HepG2 (cell line): ENCODE measurements around the gene PHF3. TPM values are rescaled to one million over a fixed set of nuclear protein-coding genes. Genes with fewer than 3 reads are reported as not detected.

Source experiments
- DNMT3B ChIP-seq: conservative IDR thresholded peaks from 2 replicates; pipeline ENCODE4 v1.6.1; 2016; ENCODE audit warnings: missing biosample characterization, control low read depth
- IRF2 ChIP-seq: IDR thresholded peaks from 2 replicates; pipeline ENCODE4 v1.6.1; 2018; ENCODE audit warnings: missing genetic modification reagents, missing compliant biosample characterization
- KDM6A ChIP-seq: IDR thresholded peaks from 2 replicates; pipeline ENCODE4 v1.6.1; 2016; ENCODE audit warnings: low read depth
- MEIS1 ChIP-seq: sonication (generic); formaldehyde crosslinking; IDR thresholded peaks from 2 replicates; pipeline ENCODE4 v1.9.0; 2021; ENCODE audit warnings: mild to moderate bottlenecking, missing genetic modification reagents, moderate library complexity, borderline replicate concordance
- MIXL1 ChIP-seq: IDR thresholded peaks from 2 replicates; pipeline ENCODE4 v1.6.1; 2016
- PHF8 ChIP-seq: sonication (generic); formaldehyde crosslinking; IDR thresholded peaks from 2 replicates; pipeline ENCODE4 v1.5.0; 2020; ENCODE audit warnings: missing genetic modification reagents
- SOX13 ChIP-seq, 3 experiments: fragments of 450-650 bp in 1 of 3; sonication (generic) in 1 of 3; formaldehyde crosslinking in 1 of 3; IDR thresholded peaks in 2 of 3; conservative IDR thresholded peaks in 1 of 3; 2 replicates each; pipeline versions ENCODE4 v1.5.0 to v1.6.1; 2016 to 2020; ENCODE audit warnings: antibody characterized with exemption in 1 of 3, mild to moderate bottlenecking in 1 of 3, missing compliant biosample characterization in 1 of 3, missing genetic modification reagents in 1 of 3, moderate library complexity in 1 of 3
- TAF15 ChIP-seq: fragments of 200-400 bp; formaldehyde crosslinking; IDR thresholded peaks from one replicate; pipeline ENCODE4 v1.6.1; 2018; ENCODE audit warnings: mild to moderate bottlenecking, low read depth, low read length; ENCODE audit not compliant: poor library complexity, severe bottlenecking
- TCF7L2 ChIP-seq: IDR thresholded peaks from 2 replicates; pipeline ENCODE4 v1.6.1; 2011; ENCODE audit warnings: mild to moderate bottlenecking, low read depth, low read length, moderate library complexity
- TGIF2 ChIP-seq: IDR thresholded peaks from 2 replicates; pipeline ENCODE4 v1.6.1; 2016; ENCODE audit warnings: control low read depth, missing compliant biosample characterization
- ZFP90 ChIP-seq: sonication (generic); formaldehyde crosslinking; IDR thresholded peaks from 2 replicates; pipeline ENCODE4 v1.8.0; 2022; ENCODE audit warnings: missing genetic modification reagents, mild to moderate bottlenecking, inconsistent platforms, borderline replicate concordance
- ZNF225 ChIP-seq: sonication (generic); formaldehyde crosslinking; IDR thresholded peaks from 2 replicates; pipeline ENCODE4 v1.4.0; 2020; ENCODE audit warnings: mild to moderate bottlenecking, missing genetic modification reagents
- ZNF337 ChIP-seq: sonication (generic); formaldehyde crosslinking; IDR thresholded peaks from 2 replicates; pipeline ENCODE4 v1.5.1; 2020; ENCODE audit warnings: missing genetic modification reagents, low read depth, mild to moderate bottlenecking, borderline replicate concordance
- ZNF543 ChIP-seq: sonication (generic); formaldehyde crosslinking; IDR thresholded peaks from 2 replicates; pipeline ENCODE4 v1.4.0; 2020; ENCODE audit warnings: mild to moderate bottlenecking, missing genetic modification reagents
- ZNF558 ChIP-seq: sonication (generic); formaldehyde crosslinking; IDR thresholded peaks from 2 replicates; pipeline ENCODE4 v1.9.0; 2022; ENCODE audit warnings: mild to moderate bottlenecking, missing genetic modification reagents, borderline replicate concordance
- ZNF720 ChIP-seq: sonication (generic); formaldehyde crosslinking; IDR thresholded peaks from 2 replicates; pipeline ENCODE4 v1.4.0; 2020; ENCODE audit warnings: missing genetic modification reagents
- ZSCAN9 ChIP-seq: IDR thresholded peaks from 2 replicates; pipeline ENCODE4 v1.6.1; 2016; ENCODE audit warnings: borderline replicate concordance
- polyA plus RNA-seq, 8 experiments: library from polyadenylated mRNA; depleted of rRNA in 3 of 8; stranded (reverse) in 7 of 8; unstranded in 1 of 8; fragments of >200 nt; fragmentation: Illumina TruSeq in 4 of 8; extraction: Trizol in 4 of 8; gene quantifications; 2 replicates each; pipeline versions ENCODE4 v1.2.1 to v1.2.3, GENCODE V29; 2011 to 2016; ENCODE audit warnings: low read depth in 4 of 8, missing spikeins in 1 of 8, mixed read lengths in 1 of 8; ENCODE audit not compliant: insufficient read depth in 1 of 8
- total RNA-seq, 5 experiments: library from RNA; depleted of rRNA; stranded (reverse); fragments of >200 nt; fragmentation: Illumina TruSeq; extraction: Trizol; gene quantifications; 2 replicates each; pipeline ENCODE4 v1.2.3, GENCODE V29; 2016; ENCODE audit warnings: low read depth in 1 of 5
- TF ChIP-seq, protein P1 (sequence below): sonication (generic); formaldehyde crosslinking; IDR thresholded peaks from 2 replicates; pipeline ENCODE4 v1.4.0; 2020; ENCODE audit warnings: mild to moderate bottlenecking, missing genetic modification reagents
- TF ChIP-seq, protein P2 (sequence below): sonication (generic); formaldehyde crosslinking; IDR thresholded peaks from 2 replicates; pipeline ENCODE4 v1.4.0; 2020; ENCODE audit warnings: missing genetic modification reagents, borderline replicate concordance
- TF ChIP-seq, protein P3 (sequence below): sonication (generic); formaldehyde crosslinking; IDR thresholded peaks from 2 replicates; pipeline ENCODE4 v1.4.0; 2020; ENCODE audit warnings: mild to moderate bottlenecking, missing genetic modification reagents
- TF ChIP-seq, protein P4 (sequence below): sonication (generic); formaldehyde crosslinking; IDR thresholded peaks from 2 replicates; pipeline ENCODE4 v1.8.0; 2022; ENCODE audit warnings: mild to moderate bottlenecking, missing genetic modification reagents; ENCODE audit not compliant: insufficient replicate concordance
- TF ChIP-seq, protein P5 (sequence below), 2 experiments: fragments of 450-650 bp in 1 of 2; sonication (generic) in 1 of 2; formaldehyde crosslinking; IDR thresholded peaks; 2 replicates each; pipeline versions ENCODE4 v1.5.0 to v1.8.0; 2020 to 2022; ENCODE audit warnings: mild to moderate bottlenecking in 1 of 2, missing genetic modification reagents in 1 of 2
- TF ChIP-seq, protein P6 (sequence below): fragments of 450-650 bp; IDR thresholded peaks from 2 replicates; pipeline ENCODE4 v1.6.1; 2017

Gene PHF3
- total and polyA plus RNA-seq, 2 of the 13 experiments (the other 11 are each of a cell fraction or from before 2014, with no cell fraction given): 19.8 to 70.4 TPM

DNA sequence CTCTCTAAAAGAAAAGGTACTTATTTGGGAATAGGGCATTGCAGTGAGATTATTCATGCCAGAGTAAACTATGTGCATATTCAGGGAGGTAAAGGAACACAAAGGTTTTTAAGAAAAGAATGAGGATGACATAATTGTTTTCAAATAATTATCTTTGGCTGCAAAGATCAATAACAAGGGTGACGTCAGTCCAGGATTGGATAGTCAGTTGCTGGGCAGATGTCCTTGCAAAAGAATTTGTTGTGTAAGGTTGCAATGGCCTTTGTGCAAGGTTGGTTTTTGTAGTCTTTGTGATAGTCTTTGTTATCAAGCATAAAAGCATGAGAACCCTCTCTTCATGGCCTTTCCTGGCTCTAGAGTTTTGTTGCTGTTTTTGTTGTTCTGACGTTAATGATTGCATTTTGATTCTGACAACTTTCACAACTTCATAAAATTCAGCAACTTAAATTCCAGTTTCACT, 45.6 kb upstream of the PHF3 start (continued):
- no peak for TF ChIP-seq ZNF337 (CRISPR knock-in tag)
- peak; percentile 82 for TF ChIP-seq IRF2 (CRISPR knock-in tag)
- no peak for TF ChIP-seq TCF7L2
- TF ChIP-seq, protein P1, sequence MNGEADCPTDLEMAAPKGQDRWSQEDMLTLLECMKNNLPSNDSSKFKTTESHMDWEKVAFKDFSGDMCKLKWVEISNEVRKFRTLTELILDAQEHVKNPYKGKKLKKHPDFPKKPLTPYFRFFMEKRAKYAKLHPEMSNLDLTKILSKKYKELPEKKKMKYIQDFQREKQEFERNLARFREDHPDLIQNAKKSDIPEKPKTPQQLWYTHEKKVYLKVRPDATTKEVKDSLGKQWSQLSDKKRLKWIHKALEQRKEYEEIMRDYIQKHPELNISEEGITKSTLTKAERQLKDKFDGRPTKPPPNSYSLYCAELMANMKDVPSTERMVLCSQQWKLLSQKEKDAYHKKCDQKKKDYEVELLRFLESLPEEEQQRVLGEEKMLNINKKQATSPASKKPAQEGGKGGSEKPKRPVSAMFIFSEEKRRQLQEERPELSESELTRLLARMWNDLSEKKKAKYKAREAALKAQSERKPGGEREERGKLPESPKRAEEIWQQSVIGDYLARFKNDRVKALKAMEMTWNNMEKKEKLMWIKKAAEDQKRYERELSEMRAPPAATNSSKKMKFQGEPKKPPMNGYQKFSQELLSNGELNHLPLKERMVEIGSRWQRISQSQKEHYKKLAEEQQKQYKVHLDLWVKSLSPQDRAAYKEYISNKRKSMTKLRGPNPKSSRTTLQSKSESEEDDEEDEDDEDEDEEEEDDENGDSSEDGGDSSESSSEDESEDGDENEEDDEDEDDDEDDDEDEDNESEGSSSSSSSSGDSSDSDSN (CRISPR knock-in tag): no peak
- peak; percentile 64; the same call in 1 of the 2 replicates for TF ChIP-seq ZSCAN9 (CRISPR knock-in tag)
- TF ChIP-seq TGIF2 (CRISPR knock-in tag): no peak
- TF ChIP-seq KDM6A: no peak
- TF ChIP-seq ZNF720 (CRISPR knock-in tag): no peak
- TF ChIP-seq ZNF225: no peak
- TF ChIP-seq ZNF558 (CRISPR knock-in tag): no peak
- TF ChIP-seq DNMT3B (CRISPR knock-in tag): no peak; the same call in 1 of the 2 replicates
- no peak for TF ChIP-seq PHF8 (CRISPR knock-in tag)
- TF ChIP-seq, protein P2, sequence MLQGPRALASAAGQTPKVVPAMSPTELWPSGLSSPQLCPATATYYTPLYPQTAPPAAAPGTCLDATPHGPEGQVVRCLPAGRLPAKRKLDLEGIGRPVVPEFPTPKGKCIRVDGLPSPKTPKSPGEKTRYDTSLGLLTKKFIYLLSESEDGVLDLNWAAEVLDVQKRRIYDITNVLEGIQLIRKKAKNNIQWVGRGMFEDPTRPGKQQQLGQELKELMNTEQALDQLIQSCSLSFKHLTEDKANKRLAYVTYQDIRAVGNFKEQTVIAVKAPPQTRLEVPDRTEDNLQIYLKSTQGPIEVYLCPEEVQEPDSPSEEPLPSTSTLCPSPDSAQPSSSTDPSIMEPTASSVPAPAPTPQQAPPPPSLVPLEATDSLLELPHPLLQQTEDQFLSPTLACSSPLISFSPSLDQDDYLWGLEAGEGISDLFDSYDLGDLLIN (CRISPR knock-in tag): no peak
- TF ChIP-seq, protein P3, sequence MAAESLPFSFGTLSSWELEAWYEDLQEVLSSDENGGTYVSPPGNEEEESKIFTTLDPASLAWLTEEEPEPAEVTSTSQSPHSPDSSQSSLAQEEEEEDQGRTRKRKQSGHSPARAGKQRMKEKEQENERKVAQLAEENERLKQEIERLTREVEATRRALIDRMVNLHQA (CRISPR knock-in tag): no peak
- 0 out of 2 replicates have a peak, but pooled peaks have one; percentile 26 for TF ChIP-seq ZFP90 (CRISPR knock-in tag)
- TF ChIP-seq, protein P4, sequence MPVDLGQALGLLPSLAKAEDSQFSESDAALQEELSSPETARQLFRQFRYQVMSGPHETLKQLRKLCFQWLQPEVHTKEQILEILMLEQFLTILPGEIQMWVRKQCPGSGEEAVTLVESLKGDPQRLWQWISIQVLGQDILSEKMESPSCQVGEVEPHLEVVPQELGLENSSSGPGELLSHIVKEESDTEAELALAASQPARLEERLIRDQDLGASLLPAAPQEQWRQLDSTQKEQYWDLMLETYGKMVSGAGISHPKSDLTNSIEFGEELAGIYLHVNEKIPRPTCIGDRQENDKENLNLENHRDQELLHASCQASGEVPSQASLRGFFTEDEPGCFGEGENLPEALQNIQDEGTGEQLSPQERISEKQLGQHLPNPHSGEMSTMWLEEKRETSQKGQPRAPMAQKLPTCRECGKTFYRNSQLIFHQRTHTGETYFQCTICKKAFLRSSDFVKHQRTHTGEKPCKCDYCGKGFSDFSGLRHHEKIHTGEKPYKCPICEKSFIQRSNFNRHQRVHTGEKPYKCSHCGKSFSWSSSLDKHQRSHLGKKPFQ (CRISPR knock-in tag): no peak
- TF ChIP-seq MIXL1 (CRISPR knock-in tag): peak; percentile 92
- TF ChIP-seq SOX13 (IDR thresholded peaks at IDR 0.05): peak; percentile 93
- TF ChIP-seq SOX13 (CRISPR knock-in tag; conservative IDR thresholded peaks at IDR 0.05 in 1 of 2, IDR thresholded peaks at IDR 0.05 in 1 of 2): peak in 1 of 2 experiments; percentile 100; a peak in 2 of 4 replicates
- no peak for TF ChIP-seq ZNF543 (CRISPR knock-in tag)
- TF ChIP-seq, protein P5, sequence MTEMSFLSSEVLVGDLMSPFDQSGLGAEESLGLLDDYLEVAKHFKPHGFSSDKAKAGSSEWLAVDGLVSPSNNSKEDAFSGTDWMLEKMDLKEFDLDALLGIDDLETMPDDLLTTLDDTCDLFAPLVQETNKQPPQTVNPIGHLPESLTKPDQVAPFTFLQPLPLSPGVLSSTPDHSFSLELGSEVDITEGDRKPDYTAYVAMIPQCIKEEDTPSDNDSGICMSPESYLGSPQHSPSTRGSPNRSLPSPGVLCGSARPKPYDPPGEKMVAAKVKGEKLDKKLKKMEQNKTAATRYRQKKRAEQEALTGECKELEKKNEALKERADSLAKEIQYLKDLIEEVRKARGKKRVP (CRISPR knock-in tag; IDR thresholded peaks at IDR 0.05): peak in 1 of 2 experiments; percentile 76; a peak in 2 of 4 replicates
- TF ChIP-seq MEIS1: no peak
- no peak for TF ChIP-seq TAF15
- TF ChIP-seq, protein P6, sequence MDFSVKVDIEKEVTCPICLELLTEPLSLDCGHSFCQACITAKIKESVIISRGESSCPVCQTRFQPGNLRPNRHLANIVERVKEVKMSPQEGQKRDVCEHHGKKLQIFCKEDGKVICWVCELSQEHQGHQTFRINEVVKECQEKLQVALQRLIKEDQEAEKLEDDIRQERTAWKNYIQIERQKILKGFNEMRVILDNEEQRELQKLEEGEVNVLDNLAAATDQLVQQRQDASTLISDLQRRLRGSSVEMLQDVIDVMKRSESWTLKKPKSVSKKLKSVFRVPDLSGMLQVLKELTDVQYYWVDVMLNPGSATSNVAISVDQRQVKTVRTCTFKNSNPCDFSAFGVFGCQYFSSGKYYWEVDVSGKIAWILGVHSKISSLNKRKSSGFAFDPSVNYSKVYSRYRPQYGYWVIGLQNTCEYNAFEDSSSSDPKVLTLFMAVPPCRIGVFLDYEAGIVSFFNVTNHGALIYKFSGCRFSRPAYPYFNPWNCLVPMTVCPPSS: no peak
